Suprapubic skin (tissue), 4 donors: ENCODE measurements around the gene AZU1. TPM values are rescaled to one million over a fixed set of nuclear protein-coding genes. Genes with fewer than 3 reads are reported as not detected.
"Not testable (repeated sequence)": the region's sequence is repeated elsewhere in the genome, so short reads cannot be mapped to it uniquely, and the experiment has no call there.

Experiments
- DNase-seq, 2 donors: peaks; one replicate each; pipeline ENCODE4 v3.0.0-alpha.2; 2019; ENCODE audit warnings: low spot score in 2 of 2
- H3K27ac ChIP-seq: fragments of 200-600 bp; sonication (generic); one replicate; pipeline ENCODE4 v1.5.1; 2019
- H3K27me3 ChIP-seq: fragments of 200-600 bp; sonication (generic); one replicate; pipeline ENCODE4 v1.5.1; 2019
- H3K36me3 ChIP-seq: fragments of 200-600 bp; sonication (generic); one replicate; pipeline ENCODE4 v1.5.1; 2019
- H3K4me1 ChIP-seq: fragments of 200-600 bp; sonication (generic); one replicate; pipeline ENCODE4 v1.5.1; 2019
- H3K4me3 ChIP-seq: fragments of 200-600 bp; sonication (generic); one replicate; pipeline ENCODE4 v1.5.1; 2019; ENCODE audit warnings: mild to moderate bottlenecking
- H3K9me3 ChIP-seq: fragments of 200-600 bp; sonication (generic); one replicate; pipeline ENCODE4 v1.5.1; 2019
- EP300 ChIP-seq: sonication (generic); formaldehyde crosslinking; IDR thresholded peaks from one replicate; pipeline ENCODE4 v1.6.1; 2017; ENCODE audit warnings: antibody characterized with exemption
- POLR2A ChIP-seq, 2 donors: fragments of 450-650 bp; IDR thresholded peaks; one replicate each; pipeline ENCODE4 v1.6.1; 2017; ENCODE audit warnings: antibody characterized with exemption in 2 of 2, mild to moderate bottlenecking in 2 of 2, moderate library complexity in 2 of 2
- POLR2AphosphoS5 ChIP-seq, 3 donors: sonication (generic); formaldehyde crosslinking; IDR thresholded peaks; one replicate each; pipeline ENCODE4 v1.6.1; 2017; ENCODE audit warnings: antibody characterized with exemption in 3 of 3
- WGBS: methylation state at CpG from one replicate; pipeline ENCODE4 v1.1.5; 2018; 5-methylcytosine and 5-hydroxymethylcytosine counted together
- total RNA-seq, 4 donors: library from RNA; depleted of rRNA; stranded (reverse); fragments of >200 nt; gene quantifications; one replicate each; pipeline ENCODE4 v1.1.0, GENCODE V29; 2016
- TF ChIP-seq, protein P1 (sequence below), 2 donors: fragments of 200-600 bp in 1 of 2; fragments of 450-650 bp in 1 of 2; sonication (generic) in 1 of 2; IDR thresholded peaks; one replicate each; pipeline ENCODE4 v1.5.1; 2016 to 2019; ENCODE audit warnings: antibody characterized with exemption in 2 of 2, mild to moderate bottlenecking in 1 of 2, moderate library complexity in 1 of 2

AZU1 gene
- total RNA-seq, 4 donors from 2014 or later: 0.79 TPM; not detected in 3

DNA sequence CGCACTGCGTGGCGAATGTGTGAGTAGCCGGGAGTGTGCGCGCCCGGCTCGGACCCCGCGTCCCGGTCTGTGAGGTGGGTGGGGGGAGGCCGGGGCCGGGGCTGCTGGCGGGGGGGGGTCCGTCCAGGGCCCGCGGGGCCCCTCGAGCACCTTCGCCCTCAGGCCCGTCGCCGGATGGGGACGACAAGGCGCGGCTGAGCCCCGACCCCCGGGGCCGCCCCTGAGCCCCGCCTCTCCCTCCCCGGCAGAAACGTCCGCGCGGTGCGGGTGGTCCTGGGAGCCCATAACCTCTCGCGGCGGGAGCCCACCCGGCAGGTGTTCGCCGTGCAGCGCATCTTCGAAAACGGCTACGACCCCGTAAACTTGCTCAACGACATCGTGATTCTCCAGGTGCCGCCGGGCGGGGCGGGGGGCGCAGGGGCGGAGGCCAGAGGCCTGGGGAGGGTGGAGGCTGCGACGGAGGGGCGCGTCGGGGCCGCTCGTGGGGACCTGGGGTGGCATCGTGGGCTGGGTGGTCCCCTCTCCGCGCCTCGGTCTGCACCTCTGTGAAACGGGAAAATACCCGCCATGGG lies 25.5 kb downstream of the AZU1 start:
- no peak for DNase-seq
- Histone ChIP-seq H3K27ac (no peak overlapping the region), H3K27me3 (peaks cover 21% of the 10 kb centered on the region), H3K9me3 (no peaks in the 10 kb centered on the region), H3K4me3 (no peak overlapping the region), H3K4me1 (peaks cover 24% of the 10 kb centered on the region), H3K36me3 (no peaks in the 10 kb centered on the region)
- WGBS: 9% methylated on average over 21 of the region's 67 CpGs
- no peak for TF ChIP-seq POLR2A (IDR thresholded peaks at IDR 0.05)
- TF ChIP-seq EP300: no peak
- TF ChIP-seq POLR2AphosphoS5 (IDR thresholded peaks at IDR 0.05): no peak
- TF ChIP-seq, protein P1, sequence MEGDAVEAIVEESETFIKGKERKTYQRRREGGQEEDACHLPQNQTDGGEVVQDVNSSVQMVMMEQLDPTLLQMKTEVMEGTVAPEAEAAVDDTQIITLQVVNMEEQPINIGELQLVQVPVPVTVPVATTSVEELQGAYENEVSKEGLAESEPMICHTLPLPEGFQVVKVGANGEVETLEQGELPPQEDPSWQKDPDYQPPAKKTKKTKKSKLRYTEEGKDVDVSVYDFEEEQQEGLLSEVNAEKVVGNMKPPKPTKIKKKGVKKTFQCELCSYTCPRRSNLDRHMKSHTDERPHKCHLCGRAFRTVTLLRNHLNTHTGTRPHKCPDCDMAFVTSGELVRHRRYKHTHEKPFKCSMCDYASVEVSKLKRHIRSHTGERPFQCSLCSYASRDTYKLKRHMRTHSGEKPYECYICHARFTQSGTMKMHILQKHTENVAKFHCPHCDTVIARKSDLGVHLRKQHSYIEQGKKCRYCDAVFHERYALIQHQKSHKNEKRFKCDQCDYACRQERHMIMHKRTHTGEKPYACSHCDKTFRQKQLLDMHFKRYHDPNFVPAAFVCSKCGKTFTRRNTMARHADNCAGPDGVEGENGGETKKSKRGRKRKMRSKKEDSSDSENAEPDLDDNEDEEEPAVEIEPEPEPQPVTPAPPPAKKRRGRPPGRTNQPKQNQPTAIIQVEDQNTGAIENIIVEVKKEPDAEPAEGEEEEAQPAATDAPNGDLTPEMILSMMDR (IDR thresholded peaks at IDR 0.05): no peak

DNA sequence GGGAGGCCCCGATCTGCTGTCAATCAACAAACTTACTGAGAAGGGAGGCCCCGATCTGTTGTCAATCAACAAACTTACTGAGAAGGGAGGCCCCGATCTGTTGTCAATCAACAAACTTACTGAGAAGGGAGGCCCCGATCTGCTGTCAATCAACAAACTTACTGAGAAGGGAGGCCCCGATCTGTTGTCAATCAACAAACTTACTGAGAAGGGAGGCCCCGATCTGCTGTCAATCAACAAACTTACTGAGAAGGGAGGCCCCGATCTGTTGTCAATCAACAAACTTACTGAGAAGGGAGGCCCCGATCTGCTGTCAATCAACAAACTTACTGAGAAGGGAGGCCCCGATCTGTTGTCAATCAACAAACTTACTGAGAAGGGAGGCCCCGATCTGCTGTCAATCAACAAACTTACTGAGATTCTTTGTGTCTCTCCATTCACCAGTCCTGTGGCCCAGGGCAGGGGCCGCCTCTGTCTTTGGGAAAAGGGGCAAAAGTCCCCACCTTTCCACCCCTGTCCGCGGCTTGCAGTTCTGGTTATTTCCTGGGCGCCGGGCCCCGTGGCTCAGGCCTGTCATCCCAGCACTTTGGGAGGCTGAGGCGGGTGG lies 26.1 kb downstream of the AZU1 start:
- H3K27ac ChIP-seq, H3K9me3 ChIP-seq, H3K36me3 ChIP-seq, H3K4me3 ChIP-seq, DNase-seq: not testable (repeated sequence)
- peaks cover 21% of the 10 kb centered on the region for H3K4me1 ChIP-seq
- WGBS: 91% methylated on average over 8 of the region's 17 CpGs
- peaks cover 15% of the 10 kb centered on the region for H3K27me3 ChIP-seq

DNA sequence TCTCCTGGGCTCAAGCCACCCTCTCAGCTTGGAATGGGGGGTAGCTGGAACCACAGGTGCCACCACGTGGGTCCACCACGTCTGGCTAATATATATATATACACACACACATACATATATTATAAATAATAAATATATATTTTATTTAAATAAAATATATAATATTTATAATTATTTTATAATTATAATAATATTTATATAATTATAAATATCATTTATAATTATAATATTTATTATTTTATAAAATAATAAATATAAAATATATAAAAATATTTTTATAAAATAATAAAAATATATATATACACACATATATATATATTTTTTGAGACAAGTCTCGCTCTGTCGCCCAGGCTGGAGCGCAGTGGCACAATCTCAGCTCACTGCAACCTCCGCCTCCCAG lies 26.9 kb downstream of the AZU1 start:
- no peaks in the 10 kb centered on the region for H3K36me3 ChIP-seq
- no peak overlapping the region for H3K27ac ChIP-seq
- 77% methylated on average over 6 of the region's 6 CpGs for WGBS
- no peak overlapping the region for H3K4me3 ChIP-seq
- H3K9me3 ChIP-seq: no peaks in the 10 kb centered on the region
- peaks cover 15% of the 10 kb centered on the region for H3K27me3 ChIP-seq
- TF ChIP-seq, protein P1 (IDR thresholded peaks at IDR 0.05): no peak
- no peak for TF ChIP-seq POLR2AphosphoS5 (IDR thresholded peaks at IDR 0.05)
- TF ChIP-seq POLR2A (IDR thresholded peaks at IDR 0.05): no peak
- TF ChIP-seq EP300: no peak
- H3K4me1 ChIP-seq: peaks cover 30% of the 10 kb centered on the region
- DNase-seq: no peak

DNA sequence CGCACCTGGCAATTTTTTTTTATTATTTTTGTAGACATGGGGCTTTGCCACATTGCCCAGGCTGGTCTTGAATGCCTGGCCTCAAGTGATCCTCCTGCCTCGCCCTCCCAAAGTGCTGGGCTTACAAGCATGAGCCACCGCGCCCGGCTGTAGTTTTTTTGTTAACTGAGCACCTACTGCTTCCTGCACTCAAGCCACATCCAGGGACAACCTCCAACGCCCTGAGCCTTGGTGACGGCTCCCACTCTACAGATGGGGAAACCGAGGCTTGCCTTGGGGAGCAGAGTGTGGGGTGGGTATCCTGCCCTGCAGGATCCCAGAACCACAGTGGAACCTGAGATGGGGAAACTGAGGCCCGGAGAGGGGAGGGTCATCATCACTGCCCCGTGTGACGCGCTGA lies 27.5 kb downstream of the AZU1 start:
- no peak for DNase-seq
- Histone ChIP-seq H3K9me3 (no peaks in the 10 kb centered on the region), H3K27me3 (peaks cover 15% of the 10 kb centered on the region), H3K27ac (no peak overlapping the region), H3K4me1 (peaks cover 35% of the 10 kb centered on the region), H3K4me3 (no peak overlapping the region), H3K36me3 (no peaks in the 10 kb centered on the region)
- 92% methylated on average over 1 of the region's 12 CpGs for WGBS
- TF ChIP-seq, protein P1 (IDR thresholded peaks at IDR 0.05): no peak
- no peak for TF ChIP-seq POLR2A (IDR thresholded peaks at IDR 0.05)
- TF ChIP-seq EP300: no peak
- no peak for TF ChIP-seq POLR2AphosphoS5 (IDR thresholded peaks at IDR 0.05)

DNA sequence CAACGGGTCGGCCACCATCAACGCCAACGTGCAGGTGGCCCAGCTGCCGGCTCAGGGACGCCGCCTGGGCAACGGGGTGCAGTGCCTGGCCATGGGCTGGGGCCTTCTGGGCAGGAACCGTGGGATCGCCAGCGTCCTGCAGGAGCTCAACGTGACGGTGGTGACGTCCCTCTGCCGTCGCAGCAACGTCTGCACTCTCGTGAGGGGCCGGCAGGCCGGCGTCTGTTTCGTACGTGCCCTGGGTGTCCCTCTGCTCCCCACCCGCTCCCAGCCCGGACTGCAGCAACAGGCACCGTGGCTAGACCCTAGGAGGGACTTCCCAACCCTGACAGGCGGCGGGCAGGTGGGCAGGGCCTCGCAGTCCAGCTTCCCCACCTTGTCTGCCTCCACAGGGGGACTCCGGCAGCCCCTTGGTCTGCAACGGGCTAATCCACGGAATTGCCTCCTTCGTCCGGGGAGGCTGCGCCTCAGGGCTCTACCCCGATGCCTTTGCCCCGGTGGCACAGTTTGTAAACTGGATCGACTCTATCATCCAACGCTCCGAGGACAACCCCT lies 28.0 kb downstream of the AZU1 start:
- no peak for DNase-seq
- peaks cover 15% of the 10 kb centered on the region for H3K27me3 ChIP-seq
- H3K9me3 ChIP-seq: no peaks in the 10 kb centered on the region
- no peak overlapping the region for H3K27ac ChIP-seq
- H3K36me3 ChIP-seq: no peaks in the 10 kb centered on the region
- H3K4me3 ChIP-seq: no peak overlapping the region
- 70% methylated on average over 2 of the region's 40 CpGs for WGBS
- peaks cover 35% of the 10 kb centered on the region for H3K4me1 ChIP-seq
- TF ChIP-seq EP300: no peak
- no peak for TF ChIP-seq POLR2AphosphoS5 (IDR thresholded peaks at IDR 0.05)
- TF ChIP-seq, protein P1 (IDR thresholded peaks at IDR 0.05): no peak
- TF ChIP-seq POLR2A (IDR thresholded peaks at IDR 0.05): no peak
